ENCODE measurements around the gene LGR4.
"Not testable (repeated sequence)": the region's sequence is repeated elsewhere in the genome, so short reads cannot be mapped to it uniquely, and the experiment has no call there.

Gene LGR4

GRCh38 chr11:27329867-27330632, 142.5 kb downstream of the LGR4 start:
- DNase-seq = no peak

DNA sequence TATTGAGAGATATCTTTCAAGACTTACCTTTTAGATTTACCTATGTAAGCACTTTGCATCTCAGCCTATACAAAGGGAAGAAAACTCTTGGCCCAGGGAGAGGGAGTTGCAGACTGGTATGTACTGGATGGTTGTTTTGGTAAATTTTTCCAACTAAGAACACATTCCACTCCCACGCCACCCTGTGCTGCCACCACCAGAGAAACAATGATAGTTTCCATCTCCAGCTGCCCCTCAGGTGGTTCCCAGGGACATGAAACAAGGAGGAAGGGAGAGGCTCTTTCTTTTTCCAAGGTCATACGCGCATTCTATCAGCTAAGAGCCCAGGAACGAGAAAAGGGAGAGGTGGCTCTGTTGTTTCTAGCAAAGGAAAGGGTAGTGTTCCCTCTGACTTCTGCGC, 144.0 kb downstream of the LGR4 start:
- no peak for DNase-seq

DNA sequence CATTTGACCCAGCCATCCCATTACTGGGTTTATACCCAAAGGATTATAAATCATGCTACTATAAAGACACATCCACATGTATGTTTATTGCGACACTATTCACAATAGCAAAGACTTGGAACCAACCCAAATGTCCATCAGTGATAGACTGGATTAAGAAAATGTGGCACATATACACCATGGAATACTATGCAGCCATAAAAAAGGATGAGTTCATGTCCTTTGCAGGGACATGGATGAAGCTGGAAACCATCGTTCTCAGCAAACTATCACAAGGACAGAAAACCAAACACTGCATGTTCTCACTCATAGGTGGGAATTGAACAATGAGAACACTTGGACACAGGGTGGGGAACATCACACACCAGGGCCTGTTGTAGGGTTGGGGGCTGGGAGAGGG, 145.5 kb downstream of the LGR4 start:
- not testable (repeated sequence) for DNase-seq

DNA sequence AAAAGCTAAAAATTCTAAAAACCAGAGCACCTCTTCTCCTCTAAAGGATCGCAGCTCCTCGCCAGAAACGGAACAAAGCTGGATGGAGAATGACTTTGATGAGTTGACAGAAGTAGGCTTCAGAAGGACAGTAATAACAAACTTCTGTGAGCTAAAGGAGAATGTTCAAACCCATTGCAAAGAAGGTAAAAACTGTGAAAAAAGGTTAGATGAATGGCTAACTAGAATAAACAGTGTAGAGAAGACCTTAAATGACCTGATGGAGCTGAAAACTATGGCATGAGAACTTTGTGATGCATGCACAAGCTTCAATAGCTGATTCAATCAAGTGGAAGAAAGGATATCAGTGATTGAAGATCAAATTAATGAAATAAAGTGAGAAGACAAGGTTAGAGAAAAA, 150.4 kb downstream of the LGR4 start:
- DNase-seq = not testable (repeated sequence)

DNA sequence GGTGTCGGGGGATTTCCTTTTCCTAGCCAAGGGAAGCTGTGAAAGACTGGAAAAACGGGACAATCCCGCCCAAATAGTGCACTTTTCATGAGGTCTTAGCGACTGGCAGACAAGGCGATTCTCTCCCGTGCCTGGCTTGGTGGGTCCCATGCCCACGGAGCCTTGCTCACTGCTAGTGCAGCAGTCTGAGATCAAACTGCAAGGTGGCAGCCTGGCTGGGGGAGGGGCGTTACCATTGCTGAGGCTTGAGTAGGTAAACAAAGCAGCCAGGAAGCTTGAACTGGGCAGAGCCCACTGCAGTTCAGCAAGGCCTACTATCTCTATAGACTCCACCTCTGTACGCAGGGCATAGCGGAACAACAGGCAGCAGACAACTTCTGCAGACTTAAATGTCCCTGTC, 151.2 kb downstream of the LGR4 start:
- DNase-seq = not testable (repeated sequence)

GRCh38 chr11:27319072-27319471, 153.5 kb downstream of the LGR4 start:
- DNase-seq = no peak

DNA sequence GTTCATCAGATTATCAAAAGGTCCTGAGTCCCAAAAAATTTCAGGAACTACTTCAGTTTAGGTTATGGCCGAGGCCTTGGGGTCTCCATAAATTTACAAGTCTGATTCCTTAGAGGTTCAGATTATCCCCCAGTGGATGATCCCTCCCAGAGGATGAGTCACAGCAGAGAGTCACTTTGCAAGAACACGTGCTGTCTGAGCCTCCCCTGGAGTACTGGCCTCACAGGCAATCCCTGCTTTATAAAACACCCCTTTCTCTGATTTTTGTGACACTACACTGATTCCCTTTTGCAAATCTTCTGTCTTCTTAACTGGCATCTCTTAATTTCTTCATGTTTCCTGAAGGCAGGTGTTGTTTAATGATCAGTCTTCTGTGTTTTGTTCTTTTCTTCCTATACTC, 154.8 kb downstream of the LGR4 start:
- no peak for DNase-seq

All from SHP77 treated with DMSO at 0.1 percent for 48 hours (cell line).